NCI-H128 (cell line): ENCODE data around the gene ATG4B.
"Not testable (repeated sequence)": the region's sequence is repeated elsewhere in the genome, so short reads cannot be mapped to it uniquely, and the experiment has no call there.

ENCODE experiments used
- DNase-seq: peaks from one replicate; lab custom pipeline; 2025; ENCODE audit not compliant: unreplicated experiment; lab: John Stamatoyannopoulos, UW

The ATG4B gene

GRCh38 chr2:241660593-241661213, 23.2 kb downstream of the ATG4B start:
- no peak for DNase-seq

- DNase-seq: not testable (repeated sequence)
Measured at GRCh38 chr2:241662731-241663130, 25.2 kb downstream of the ATG4B start.

GRCh38 chr2:241665731-241666440, 28.4 kb downstream of the ATG4B start:
- no peak for DNase-seq

GRCh38 chr2:241666627-241667400, 29.3 kb downstream of the ATG4B start:
- DNase-seq: no peak

DNA sequence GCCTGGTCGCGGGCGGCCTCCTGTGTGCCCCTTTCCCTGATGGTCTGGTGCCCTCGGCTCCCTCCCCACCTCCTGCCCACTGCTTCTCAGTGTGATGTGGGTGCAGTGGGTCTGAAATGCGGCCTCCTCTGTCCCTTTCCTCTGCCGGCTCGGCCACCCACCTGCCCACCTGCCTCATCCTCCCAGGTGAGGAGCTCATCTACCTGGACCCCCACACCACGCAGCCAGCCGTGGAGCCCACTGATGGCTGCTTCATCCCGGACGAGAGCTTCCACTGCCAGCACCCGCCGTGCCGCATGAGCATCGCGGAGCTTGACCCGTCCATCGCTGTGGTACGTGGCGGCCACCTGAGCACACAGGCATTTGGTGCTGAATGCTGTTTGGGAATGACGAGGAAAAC, 30.9 kb downstream of the ATG4B start:
- DNase-seq: no peak

- DNase-seq: no peak
Measured at GRCh38 chr2:241668839-241669238, 31.3 kb downstream of the ATG4B start.

GRCh38 chr2:241670333-241671110, 33.0 kb downstream of the ATG4B start:
- DNase-seq: no peak

GRCh38 chr2:241671457-241672240, 34.2 kb downstream of the ATG4B start:
- DNase-seq: no peak

DNA sequence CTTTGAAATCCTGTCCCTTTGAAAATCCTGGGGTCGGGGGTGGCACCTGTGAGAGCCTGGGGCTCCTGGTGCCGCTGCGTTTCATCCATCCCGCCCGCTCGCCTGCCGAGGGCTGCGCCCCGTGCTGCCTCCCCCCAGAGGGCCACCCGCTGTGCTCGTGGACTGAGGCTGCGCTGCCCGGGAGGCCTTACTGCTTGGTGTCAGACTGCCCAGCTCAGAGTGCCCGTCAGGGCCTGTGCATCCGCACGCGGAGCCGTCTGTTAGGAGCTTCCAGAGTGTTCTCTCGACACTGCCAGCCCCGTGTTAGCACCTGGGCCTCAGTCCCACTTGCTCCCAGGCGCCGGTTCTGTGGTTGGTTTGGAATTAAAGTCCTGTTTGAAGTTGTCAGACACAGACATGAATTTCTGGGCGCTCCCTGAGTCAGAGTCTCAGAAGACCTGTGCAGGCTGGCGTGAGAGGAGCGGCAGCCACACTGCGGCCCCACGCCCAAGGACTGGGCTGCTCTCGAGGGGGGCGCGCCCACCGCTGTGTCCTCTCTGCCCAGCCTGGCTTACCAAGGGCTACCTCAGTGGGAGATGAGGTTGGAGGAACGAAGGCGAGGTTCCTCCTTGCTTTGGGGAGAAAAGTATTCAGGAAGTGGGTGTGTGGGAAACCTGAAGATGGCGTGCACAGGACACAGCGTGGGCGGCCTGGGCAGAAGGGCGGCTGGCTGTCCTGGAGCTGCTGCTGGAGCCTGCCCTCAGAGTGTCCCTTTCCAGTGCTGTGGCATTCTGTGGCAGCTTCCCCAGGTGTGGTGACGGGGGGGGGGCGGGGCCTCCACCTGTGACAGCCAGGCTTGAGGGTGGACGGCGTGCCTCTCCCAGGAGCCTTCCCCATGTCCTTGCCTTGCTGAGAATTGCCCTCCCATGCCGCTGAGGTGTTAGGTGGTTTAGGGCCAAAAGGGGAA, 35.0 kb downstream of the ATG4B start:
- DNase-seq: no peak

- DNase-seq: no peak
Measured at GRCh38 chr2:241673189-241673663, 35.7 kb downstream of the ATG4B start.

- no peak for DNase-seq
Measured at GRCh38 chr2:241673797-241674725, 36.6 kb downstream of the ATG4B start.

GRCh38 chr2:241675885-241676284, 38.4 kb downstream of the ATG4B start:
- no peak for DNase-seq

DNA sequence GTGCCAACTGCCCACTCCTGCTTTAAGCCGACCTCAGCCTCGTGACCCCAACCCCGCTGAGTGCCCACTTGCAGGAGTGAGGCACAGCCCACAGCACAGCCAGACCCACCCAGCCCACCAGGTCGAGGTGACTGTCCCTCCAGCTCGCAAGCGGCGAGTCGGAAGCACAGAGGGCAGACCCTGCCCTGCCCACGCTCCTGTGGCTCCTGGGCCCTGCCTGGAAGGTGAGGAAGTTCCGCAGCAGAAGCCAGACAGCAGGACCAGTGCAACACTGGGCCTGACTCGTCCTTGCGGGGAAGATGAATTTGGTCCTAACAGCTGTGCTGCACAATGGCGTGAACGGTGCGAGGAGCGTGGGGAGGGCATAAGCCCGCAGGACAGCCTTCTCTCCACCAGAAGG, 39.2 kb downstream of the ATG4B start:
- no peak for DNase-seq

DNA sequence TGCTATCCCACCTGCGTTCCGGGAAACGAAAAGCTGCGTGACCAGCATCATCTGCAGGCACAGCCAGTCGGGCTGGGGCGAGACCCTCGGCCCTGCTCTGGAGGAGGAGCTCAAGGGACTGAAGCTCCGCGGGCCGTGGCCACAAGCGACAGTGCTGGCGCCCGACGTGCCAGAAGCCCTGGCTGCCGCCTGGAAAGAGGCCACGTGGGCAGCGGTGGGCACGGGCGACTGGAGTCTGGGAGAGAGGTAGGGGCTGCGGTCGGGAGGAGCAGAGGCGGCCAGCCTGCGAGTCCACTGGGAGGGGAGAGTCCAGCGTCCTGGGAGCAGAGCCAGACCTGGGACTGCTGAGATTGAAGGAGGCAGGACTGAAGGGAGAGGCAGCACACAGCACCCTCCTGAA, 39.9 kb downstream of the ATG4B start:
- no peak for DNase-seq

DNA sequence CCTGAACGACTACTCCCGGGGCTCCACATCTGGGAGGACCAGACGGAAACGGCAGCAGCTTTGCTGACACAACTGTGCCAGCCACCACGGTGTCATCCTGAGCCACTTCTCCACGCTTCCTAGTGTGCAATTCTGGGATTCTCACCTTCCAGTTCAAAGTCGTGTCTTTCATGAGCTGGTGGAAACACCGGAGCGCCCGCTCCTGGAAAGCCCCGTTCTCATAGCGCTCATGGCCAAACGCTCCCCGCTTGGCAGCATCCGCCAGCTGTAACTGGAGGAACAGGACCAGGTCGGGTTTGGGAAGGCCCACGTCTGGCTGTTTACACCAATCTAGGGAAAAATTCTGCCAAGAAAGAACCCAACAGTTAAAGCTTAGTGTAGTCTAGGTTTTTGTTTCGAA, 40.8 kb downstream of the ATG4B start:
- DNase-seq: no peak

- no peak for DNase-seq
Measured at GRCh38 chr2:241678784-241679540, 41.5 kb downstream of the ATG4B start.

- DNase-seq: no peak
Measured at GRCh38 chr2:241680044-241680443, 42.6 kb downstream of the ATG4B start.
